ENCODE measurements around the gene SCIMP.

Gene SCIMP

DNA sequence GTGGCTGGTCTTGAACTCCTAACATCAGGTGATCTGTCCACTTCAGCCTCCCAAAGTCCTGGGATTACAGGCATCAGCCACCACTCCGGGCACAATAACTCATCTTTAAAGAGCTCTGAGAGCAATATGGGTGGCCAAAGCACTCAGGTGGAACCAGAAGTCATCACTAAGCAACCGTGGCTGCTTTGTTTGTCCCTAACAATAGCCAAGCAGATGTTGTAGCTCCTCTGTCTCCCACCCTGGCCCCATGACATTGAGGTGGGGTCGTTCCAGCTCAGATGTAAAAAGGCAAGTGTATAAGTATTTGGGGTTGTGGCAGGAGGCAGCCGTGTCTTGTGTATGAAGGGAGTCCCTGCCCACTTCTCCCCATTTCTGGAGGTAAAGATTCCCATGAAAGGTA is 3.7 kb upstream of the SCIMP start:
- TF ChIP-seq POLR2AphosphoS5 (IDR thresholded peaks at IDR 0.05; ENCODE audit: low read depth, low read length) (no peak), SIN3A (IDR thresholded peaks at IDR 0.05; ENCODE audit: borderline replicate concordance, insufficient read depth, low read length) (no peak), FOXP2 (optimal IDR thresholded peaks at IDR 0.05; ENCODE audit: borderline replicate concordance, extremely low read depth, extremely low read length, insufficient read depth) (no peak), TAF1 (IDR thresholded peaks at IDR 0.05; ENCODE audit: borderline replicate concordance, insufficient read depth, low read length) (no peak)
- TF ChIP-seq, protein P1, sequence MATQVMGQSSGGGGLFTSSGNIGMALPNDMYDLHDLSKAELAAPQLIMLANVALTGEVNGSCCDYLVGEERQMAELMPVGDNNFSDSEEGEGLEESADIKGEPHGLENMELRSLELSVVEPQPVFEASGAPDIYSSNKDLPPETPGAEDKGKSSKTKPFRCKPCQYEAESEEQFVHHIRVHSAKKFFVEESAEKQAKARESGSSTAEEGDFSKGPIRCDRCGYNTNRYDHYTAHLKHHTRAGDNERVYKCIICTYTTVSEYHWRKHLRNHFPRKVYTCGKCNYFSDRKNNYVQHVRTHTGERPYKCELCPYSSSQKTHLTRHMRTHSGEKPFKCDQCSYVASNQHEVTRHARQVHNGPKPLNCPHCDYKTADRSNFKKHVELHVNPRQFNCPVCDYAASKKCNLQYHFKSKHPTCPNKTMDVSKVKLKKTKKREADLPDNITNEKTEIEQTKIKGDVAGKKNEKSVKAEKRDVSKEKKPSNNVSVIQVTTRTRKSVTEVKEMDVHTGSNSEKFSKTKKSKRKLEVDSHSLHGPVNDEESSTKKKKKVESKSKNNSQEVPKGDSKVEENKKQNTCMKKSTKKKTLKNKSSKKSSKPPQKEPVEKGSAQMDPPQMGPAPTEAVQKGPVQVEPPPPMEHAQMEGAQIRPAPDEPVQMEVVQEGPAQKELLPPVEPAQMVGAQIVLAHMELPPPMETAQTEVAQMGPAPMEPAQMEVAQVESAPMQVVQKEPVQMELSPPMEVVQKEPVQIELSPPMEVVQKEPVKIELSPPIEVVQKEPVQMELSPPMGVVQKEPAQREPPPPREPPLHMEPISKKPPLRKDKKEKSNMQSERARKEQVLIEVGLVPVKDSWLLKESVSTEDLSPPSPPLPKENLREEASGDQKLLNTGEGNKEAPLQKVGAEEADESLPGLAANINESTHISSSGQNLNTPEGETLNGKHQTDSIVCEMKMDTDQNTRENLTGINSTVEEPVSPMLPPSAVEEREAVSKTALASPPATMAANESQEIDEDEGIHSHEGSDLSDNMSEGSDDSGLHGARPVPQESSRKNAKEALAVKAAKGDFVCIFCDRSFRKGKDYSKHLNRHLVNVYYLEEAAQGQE (IDR thresholded peaks at IDR 0.05; ENCODE audit: insufficient read depth in 1 of 2, low read depth in 2 of 2, low read length in 2 of 2), result no peak

DNA sequence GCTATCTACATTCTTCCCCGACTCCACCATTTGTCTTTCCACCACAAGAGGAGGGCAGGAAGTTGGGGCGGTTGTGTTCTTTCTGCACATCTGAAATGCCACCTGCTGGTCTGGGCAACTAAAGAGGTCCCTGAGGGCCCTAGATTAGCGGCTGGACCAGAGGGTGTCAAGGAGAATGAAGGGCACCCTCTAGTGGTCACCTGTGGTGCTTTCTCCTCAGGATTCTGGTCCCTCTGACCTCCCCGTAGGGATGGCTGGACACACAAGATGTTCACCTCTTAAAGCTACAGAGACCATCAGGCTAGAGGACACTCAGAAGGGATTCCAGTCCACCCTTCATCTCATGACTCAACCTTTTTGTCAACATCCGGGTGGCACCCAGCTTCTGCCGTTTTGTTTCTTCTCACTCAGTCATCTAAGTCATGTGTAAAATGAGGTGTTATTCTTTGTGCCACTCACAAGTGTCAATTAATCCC is 2.9 kb upstream of the SCIMP start:
- TF ChIP-seq, protein P1 (IDR thresholded peaks at IDR 0.05; ENCODE audit: insufficient read depth in 1 of 2, low read depth in 2 of 2, low read length in 2 of 2), result no peak

DNA sequence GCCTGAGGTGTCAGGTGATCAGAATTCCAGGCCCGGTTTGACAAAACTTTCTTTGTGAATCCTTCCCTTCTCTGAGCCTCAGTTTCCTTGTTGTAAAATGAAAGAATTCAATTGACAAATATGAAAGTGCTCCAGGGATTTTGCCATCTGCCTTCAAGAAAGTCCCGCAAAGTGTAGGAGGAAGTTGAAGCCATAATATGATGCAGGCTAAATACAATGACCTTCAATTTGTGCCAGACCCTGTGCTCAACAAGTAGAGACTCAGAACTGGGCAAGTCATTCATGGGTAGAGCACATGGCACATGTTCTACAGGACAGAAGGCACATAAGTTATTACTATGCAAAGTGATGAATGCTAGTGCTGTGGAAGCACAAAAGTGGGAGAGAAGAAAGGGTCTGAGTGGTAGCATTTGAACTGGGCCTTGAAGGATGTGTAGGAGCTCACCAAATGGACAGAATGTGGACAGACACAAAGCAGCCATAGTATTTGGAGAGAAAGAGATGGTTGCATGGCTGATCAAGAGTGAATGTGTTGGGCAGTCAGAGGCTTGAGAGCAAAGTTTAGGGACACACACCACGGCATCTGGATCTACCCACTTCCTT is 2.4 kb upstream of the SCIMP start:
- no peak for TF ChIP-seq TAF1 (IDR thresholded peaks at IDR 0.05; ENCODE audit: borderline replicate concordance, insufficient read depth, low read length)
- TF ChIP-seq, protein P1 (IDR thresholded peaks at IDR 0.05; ENCODE audit: insufficient read depth in 1 of 2, low read depth in 2 of 2, low read length in 2 of 2), result no peak
- no peak for TF ChIP-seq POLR2AphosphoS5 (IDR thresholded peaks at IDR 0.05; ENCODE audit: low read depth, low read length)
- TF ChIP-seq SIN3A (IDR thresholded peaks at IDR 0.05; ENCODE audit: borderline replicate concordance, insufficient read depth, low read length), result no peak
- no peak for TF ChIP-seq FOXP2 (optimal IDR thresholded peaks at IDR 0.05; ENCODE audit: borderline replicate concordance, extremely low read depth, extremely low read length, insufficient read depth)

DNA sequence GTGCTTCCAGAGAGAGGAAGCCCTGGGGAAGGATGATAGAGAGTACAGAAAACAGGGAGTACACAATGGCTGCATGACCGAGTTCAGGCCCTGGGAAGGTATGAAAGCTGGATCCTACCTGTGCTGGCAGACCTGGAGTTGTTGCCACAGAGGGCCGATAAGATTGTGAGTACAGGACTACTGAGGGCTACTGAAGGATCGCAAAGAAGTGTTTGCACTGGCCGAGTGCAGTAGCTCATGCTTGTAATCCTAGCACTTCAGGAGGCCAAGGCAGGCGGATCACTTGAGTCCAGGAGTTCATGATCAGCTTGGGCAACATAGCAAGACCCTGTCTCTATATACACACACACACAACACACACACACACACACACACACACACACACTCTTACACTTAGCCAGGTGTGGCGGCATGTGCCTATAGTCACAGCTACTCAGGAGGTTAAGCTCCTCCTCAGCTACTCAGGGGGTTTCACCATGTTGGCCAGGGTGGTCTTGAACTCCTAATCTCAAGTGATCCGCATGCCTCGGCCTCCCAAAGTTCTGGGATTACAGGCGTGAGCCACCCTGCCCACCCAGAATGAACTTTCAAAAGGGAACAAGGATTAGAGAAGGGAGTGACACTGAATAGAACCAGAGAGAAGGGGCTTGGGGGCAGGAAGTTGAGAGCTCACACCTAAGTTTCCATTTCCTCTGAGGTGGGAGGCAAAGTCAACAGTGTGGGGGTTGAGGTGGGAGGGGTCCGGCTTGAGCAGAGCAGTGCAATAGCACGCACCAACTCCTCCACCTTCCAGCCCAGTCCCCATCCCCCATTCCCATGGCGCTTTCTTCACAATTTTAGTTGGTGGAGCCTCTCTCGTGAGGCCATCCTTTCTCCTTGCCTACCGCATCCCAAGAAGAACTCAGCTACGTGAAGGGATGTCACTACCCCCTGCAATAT is 7.5 kb downstream of the SCIMP start:
- TF ChIP-seq TAF1 (IDR thresholded peaks at IDR 0.05; ENCODE audit: borderline replicate concordance, insufficient read depth, low read length), result no peak
- no peak for TF ChIP-seq SIN3A (IDR thresholded peaks at IDR 0.05; ENCODE audit: borderline replicate concordance, insufficient read depth, low read length)
- TF ChIP-seq POLR2AphosphoS5 (IDR thresholded peaks at IDR 0.05; ENCODE audit: low read depth, low read length), result no peak
- no peak for TF ChIP-seq FOXP2 (optimal IDR thresholded peaks at IDR 0.05; ENCODE audit: borderline replicate concordance, extremely low read depth, extremely low read length, insufficient read depth)
- TF ChIP-seq, protein P1 (IDR thresholded peaks at IDR 0.05; ENCODE audit: insufficient read depth in 1 of 2, low read depth in 2 of 2, low read length in 2 of 2), result no peak
